Muscle of arm (tissue), 12 donors: ENCODE results near the gene AGPAT2. TPM values are rescaled to one million over a fixed set of nuclear protein-coding genes. Genes with fewer than 3 reads are reported as not detected.

Source experiments
- DNase-seq: peaks from one replicate; pipeline ENCODE4 v3.0.0-alpha.2; 2013
- polyA plus RNA-seq, 12 donors: library from polyadenylated mRNA; unstranded; fragments of 120-200 nt; gene quantifications; one replicate each; pipeline ENCODE4 v1.2.1, GENCODE V29; 2013; ENCODE audit not compliant: insufficient read length in 12 of 12

The AGPAT2 gene
- polyA plus RNA-seq, 12 donors: 8.2 to 32.3 (median 10.1) TPM; not detected in 1

GRCh38 chr9:136675477-136676296 lies 11.6 kb downstream of the AGPAT2 start:
- no peak for DNase-seq

- no peak for DNase-seq
Measured at GRCh38 chr9:136674786-136675349, 12.4 kb downstream of the AGPAT2 start.

GRCh38 chr9:136673975-136674785 lies 13.1 kb downstream of the AGPAT2 start:
- no peak for DNase-seq

GRCh38 chr9:136673088-136673974 lies 13.9 kb downstream of the AGPAT2 start:
- no peak for DNase-seq

- no peak for DNase-seq
Measured at GRCh38 chr9:136672431-136673087, 14.7 kb downstream of the AGPAT2 start.

GRCh38 chr9:136671646-136672430 lies 15.4 kb downstream of the AGPAT2 start:
- DNase-seq: no peak

GRCh38 chr9:136671254-136671614 lies 16.0 kb downstream of the AGPAT2 start:
- no peak for DNase-seq

- no peak for DNase-seq
Measured at GRCh38 chr9:136670576-136671253, 16.5 kb downstream of the AGPAT2 start.

GRCh38 chr9:136669791-136670464 lies 17.3 kb downstream of the AGPAT2 start:
- no peak for DNase-seq

- DNase-seq: no peak
Measured at GRCh38 chr9:136668983-136669790, 18.1 kb downstream of the AGPAT2 start.

- no peak for DNase-seq
Measured at GRCh38 chr9:136667940-136668760, 19.1 kb downstream of the AGPAT2 start.

GRCh38 chr9:136667214-136667939 lies 19.9 kb downstream of the AGPAT2 start:
- no peak for DNase-seq

- no peak for DNase-seq
Measured at GRCh38 chr9:136666372-136667213, 20.7 kb downstream of the AGPAT2 start.

- no peak for DNase-seq
Measured at GRCh38 chr9:136665704-136666371, 21.4 kb downstream of the AGPAT2 start.
